UCSD-AML1 (cell line): ENCODE measurements around the gene MECP2.
"Not testable (repeated sequence)": the region's sequence is repeated elsewhere in the genome, so short reads cannot be mapped to it uniquely, and the experiment has no call there.

Experiments
- DNase-seq: peaks from one replicate; lab custom pipeline; 2025; ENCODE audit not compliant: unreplicated experiment; lab: John Stamatoyannopoulos, UW

The MECP2 gene

GRCh38 chrX:154000051-154000450 is 97.5 kb downstream of the MECP2 start:
- no peak for DNase-seq

GRCh38 chrX:153999359-154000037 is 98.0 kb downstream of the MECP2 start:
- peak; percentile 24 for DNase-seq

GRCh38 chrX:153995504-153995903 is 102.0 kb downstream of the MECP2 start:
- DNase-seq, result no peak

GRCh38 chrX:153994398-153994797 is 103.1 kb downstream of the MECP2 start:
- not testable (repeated sequence) for DNase-seq

GRCh38 chrX:153993978-153994377 is 103.5 kb downstream of the MECP2 start:
- no peak for DNase-seq

- no peak for DNase-seq
Observed at GRCh38 chrX:153993079-153993478, 104.4 kb downstream of the MECP2 start.

- DNase-seq, result peak; percentile 43
Observed at GRCh38 chrX:153992180-153992579, 105.3 kb downstream of the MECP2 start.

- DNase-seq, result no peak
Observed at GRCh38 chrX:153991013-153991580, 106.4 kb downstream of the MECP2 start.

- DNase-seq, result no peak
Observed at GRCh38 chrX:153989973-153990655, 107.4 kb downstream of the MECP2 start.

GRCh38 chrX:153988493-153988892 is 109.0 kb downstream of the MECP2 start:
- no peak for DNase-seq

GRCh38 chrX:153984351-153985178 is 113.0 kb downstream of the MECP2 start:
- no peak for DNase-seq

GRCh38 chrX:153983321-153983801 is 114.2 kb downstream of the MECP2 start:
- no peak for DNase-seq

GRCh38 chrX:153981771-153982533 is 115.6 kb downstream of the MECP2 start:
- peak; percentile 75 for DNase-seq

GRCh38 chrX:153981231-153981630 is 116.3 kb downstream of the MECP2 start:
- DNase-seq, result no peak

GRCh38 chrX:153980394-153980793 is 117.1 kb downstream of the MECP2 start:
- not testable (repeated sequence) for DNase-seq

- DNase-seq, result no peak
Observed at GRCh38 chrX:153974726-153975286, 122.7 kb downstream of the MECP2 start.

GRCh38 chrX:153974003-153974725 is 123.4 kb downstream of the MECP2 start:
- DNase-seq, result peak; percentile 26

GRCh38 chrX:153973127-153974002 is 124.2 kb downstream of the MECP2 start:
- no peak for DNase-seq
